Rectal smooth muscle tissue (tissue), 1 donor: ENCODE results near the gene GABARAPL2.
"Not testable (repeated sequence)": the region's sequence is repeated elsewhere in the genome, so short reads cannot be mapped to it uniquely, and the experiment has no call there.

Source experiments
- H3K27ac ChIP-seq: one replicate; pipeline ENCODE4 v1.7.0; 2013; ENCODE audit warnings: low read depth, low read length, inconsistent platforms
- H3K27me3 ChIP-seq: one replicate; pipeline ENCODE4 v1.7.0; 2013; ENCODE audit warnings: low read length; ENCODE audit not compliant: control insufficient read depth, insufficient read depth
- H3K36me3 ChIP-seq: one replicate; pipeline ENCODE4 v1.7.0; 2013; ENCODE audit warnings: low read length; ENCODE audit not compliant: control insufficient read depth, insufficient read depth
- H3K4me1 ChIP-seq: one replicate; pipeline ENCODE4 v1.7.0; 2013; ENCODE audit warnings: low read length; ENCODE audit not compliant: control insufficient read depth, insufficient read depth
- H3K4me3 ChIP-seq: one replicate; pipeline ENCODE4 v1.7.0; 2013; ENCODE audit warnings: low read length
- H3K9ac ChIP-seq: one replicate; pipeline ENCODE4 v1.7.0; 2013; ENCODE audit warnings: low read length

Gene GABARAPL2

GRCh38 chr16:75579281-75579834, 13.2 kb downstream of the GABARAPL2 start:
- no peaks in the 10 kb centered on the region for H3K4me1 ChIP-seq
- H3K27me3 ChIP-seq: no peaks in the 10 kb centered on the region
- H3K36me3 ChIP-seq: peaks cover 19% of the 10 kb centered on the region
- no peak overlapping the region for H3K27ac ChIP-seq
- no peak overlapping the region for H3K4me3 ChIP-seq
- H3K9ac ChIP-seq: no peak overlapping the region

- Histone ChIP-seq H3K9ac (no peak overlapping the region), H3K4me3 (no peak overlapping the region), H3K4me1 (peaks cover 5% of the 10 kb centered on the region)
These were observed 17.9 kb downstream of the GABARAPL2 start for GRCh38 chr16:75584108-75584507.

DNA sequence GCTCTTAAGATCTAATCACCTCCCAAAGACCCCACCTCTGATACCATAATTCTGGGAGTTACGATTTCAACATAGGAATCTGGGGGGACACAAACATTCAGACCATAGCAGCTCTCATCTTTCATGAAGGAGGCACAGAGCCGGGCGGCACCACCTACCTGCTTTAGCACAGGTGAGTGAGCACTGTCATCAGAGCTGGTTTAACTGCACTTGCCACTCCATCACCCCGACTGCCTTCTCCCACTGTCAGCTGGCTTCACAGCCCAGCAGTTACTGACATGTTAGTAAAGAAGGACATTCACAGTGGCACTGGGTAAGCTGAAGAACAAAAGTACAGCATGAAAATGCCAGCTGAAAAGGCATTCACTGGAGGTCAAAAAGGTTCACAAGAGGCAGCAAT, 22.5 kb downstream of the GABARAPL2 start:
- H3K4me1 ChIP-seq: peaks cover 22% of the 10 kb centered on the region
- H3K9ac ChIP-seq: no peak overlapping the region
- peak overlapping the region; percentile 67 for H3K27ac ChIP-seq
- no peaks in the 10 kb centered on the region for H3K36me3 ChIP-seq
- H3K4me3 ChIP-seq: no peak overlapping the region
- H3K27me3 ChIP-seq: no peaks in the 10 kb centered on the region

More at GRCh38 chr16:75584108-75584507, 17.9 kb downstream of the GABARAPL2 start:
- Histone ChIP-seq H3K36me3 (no peaks in the 10 kb centered on the region), H3K27ac (no peak overlapping the region), H3K27me3 (no peaks in the 10 kb centered on the region)

DNA sequence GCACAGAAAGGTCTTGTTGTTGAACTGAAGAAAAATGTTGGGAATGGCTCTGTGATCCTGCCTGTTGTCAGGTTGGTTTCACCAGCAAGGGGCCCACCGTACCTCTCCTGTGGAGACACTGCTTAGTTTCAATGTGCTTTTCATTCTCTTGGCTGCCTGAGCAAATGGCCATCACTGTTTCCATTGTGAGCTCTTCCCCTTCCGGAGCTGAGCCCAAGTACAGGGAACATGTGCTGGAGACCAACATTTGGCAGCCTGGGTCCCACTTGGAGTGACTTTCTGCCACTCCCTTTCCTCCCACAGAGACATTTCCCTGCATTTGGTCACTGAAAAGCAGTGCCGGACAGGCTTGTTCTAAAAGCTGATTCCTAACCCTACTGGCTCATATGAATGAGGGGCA, 23.1 kb downstream of the GABARAPL2 start:
- Histone ChIP-seq H3K27ac (peak overlapping the region; percentile 67), H3K4me3 (no peak overlapping the region), H3K36me3 (no peaks in the 10 kb centered on the region), H3K4me1 (peaks cover 22% of the 10 kb centered on the region), H3K9ac (no peak overlapping the region), H3K27me3 (no peaks in the 10 kb centered on the region)

DNA sequence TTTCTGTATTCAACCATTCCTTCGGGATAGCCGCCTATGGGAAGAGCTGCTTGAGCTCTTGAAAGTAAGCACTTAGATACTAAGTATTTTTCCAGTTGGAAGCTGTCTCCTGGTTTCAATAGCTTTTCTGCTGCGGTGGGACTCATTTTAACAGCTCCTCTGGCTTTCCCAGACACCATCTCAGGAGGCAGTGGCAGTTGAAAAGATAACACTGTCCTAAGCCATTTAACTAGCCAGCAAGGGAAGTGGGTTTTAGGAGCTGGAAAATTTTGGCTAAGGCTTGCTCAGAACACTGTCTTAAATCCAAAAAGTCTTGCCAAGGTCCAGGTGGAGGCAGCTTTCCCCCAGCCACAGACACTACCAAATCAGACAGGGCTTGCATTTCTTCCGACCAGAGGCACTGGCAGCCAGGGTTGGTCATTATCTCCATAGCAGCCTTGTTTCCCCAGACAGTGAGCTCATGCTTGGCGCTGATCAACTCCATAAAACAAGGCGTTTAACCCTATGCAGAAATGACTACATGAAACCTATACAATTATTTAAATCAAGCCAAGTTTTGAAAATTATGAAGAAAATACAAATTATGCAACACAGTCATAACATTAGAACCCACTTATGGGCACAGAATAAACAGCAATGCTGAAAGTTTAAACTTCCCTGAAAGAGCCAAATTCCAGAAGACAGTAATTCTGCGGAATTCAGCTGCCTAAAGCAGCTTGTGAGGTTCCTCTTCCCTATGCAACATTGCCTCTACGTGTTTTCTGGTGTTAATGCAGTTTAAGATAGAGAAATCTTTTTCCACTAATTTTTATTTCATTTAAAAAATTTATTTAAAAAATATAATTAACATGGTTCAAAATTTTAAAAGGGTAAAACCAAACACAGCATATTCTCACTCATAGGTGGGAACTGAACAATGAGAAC, 25.0 kb downstream of the GABARAPL2 start:
- Histone ChIP-seq H3K27me3 (no peaks in the 10 kb centered on the region), H3K4me1 (peaks cover 22% of the 10 kb centered on the region), H3K4me3 (peak overlapping the region; percentile 22), H3K36me3 (no peaks in the 10 kb centered on the region), H3K9ac (no peak overlapping the region), H3K27ac (peak overlapping the region; percentile 86)

GRCh38 chr16:75591927-75592326, 25.7 kb downstream of the GABARAPL2 start:
- H3K4me3 ChIP-seq, H3K27ac ChIP-seq, H3K36me3 ChIP-seq, H3K27me3 ChIP-seq, H3K9ac ChIP-seq: not testable (repeated sequence)
- peaks cover 22% of the 10 kb centered on the region for H3K4me1 ChIP-seq

GRCh38 chr16:75593308-75593707, 27.1 kb downstream of the GABARAPL2 start:
- H3K4me3 ChIP-seq: no peak overlapping the region
- H3K9ac ChIP-seq: no peak overlapping the region
- no peak overlapping the region for H3K27ac ChIP-seq
- H3K27me3 ChIP-seq: no peaks in the 10 kb centered on the region
- H3K36me3 ChIP-seq: peaks cover 4% of the 10 kb centered on the region
- H3K4me1 ChIP-seq: peaks cover 22% of the 10 kb centered on the region

- no peak overlapping the region for H3K27ac ChIP-seq
- H3K9ac ChIP-seq: no peak overlapping the region
- peaks cover 16% of the 10 kb centered on the region for H3K4me1 ChIP-seq
- peaks cover 4% of the 10 kb centered on the region for H3K36me3 ChIP-seq
- H3K4me3 ChIP-seq: no peak overlapping the region
- no peaks in the 10 kb centered on the region for H3K27me3 ChIP-seq
These were observed 27.9 kb downstream of the GABARAPL2 start for GRCh38 chr16:75593825-75594820.

DNA sequence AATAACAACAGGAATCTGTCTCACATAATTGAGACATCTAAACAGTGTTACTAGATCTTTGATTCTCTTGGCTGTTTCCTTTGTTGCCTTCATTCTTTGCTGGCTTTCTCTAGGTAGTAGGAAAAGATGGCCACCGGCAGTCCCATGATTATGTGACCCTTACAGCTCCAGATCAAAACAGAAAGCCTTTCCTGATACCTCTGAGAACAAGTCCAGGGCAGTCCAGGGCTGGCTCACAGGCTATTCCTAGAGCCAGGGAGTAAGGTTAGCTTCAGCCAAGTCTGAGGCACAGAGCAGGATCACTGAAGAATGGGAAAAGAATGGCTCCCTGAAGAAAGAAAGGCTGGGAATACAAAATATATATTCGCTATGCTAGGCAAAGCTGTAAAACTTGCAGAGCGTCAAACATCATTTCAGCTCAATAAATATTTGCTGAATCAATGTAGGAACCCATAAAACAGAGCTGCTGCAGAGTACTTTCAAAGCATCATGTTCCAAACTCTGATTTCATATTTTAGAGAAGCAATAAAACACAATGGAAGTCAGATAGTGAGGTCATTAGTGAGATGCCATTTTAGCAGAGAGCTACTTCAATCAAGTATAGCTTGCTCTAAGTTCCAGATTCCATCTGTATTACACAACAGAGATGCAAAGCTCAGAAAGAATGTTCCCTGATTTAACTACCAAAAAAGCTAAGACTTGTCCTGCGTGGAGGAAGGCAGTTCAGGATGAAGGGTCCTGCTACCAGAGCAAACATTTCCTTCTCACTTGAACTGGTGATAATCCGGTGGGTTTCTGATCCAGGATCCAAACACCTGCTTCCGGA, 33.5 kb downstream of the GABARAPL2 start:
- Histone ChIP-seq H3K36me3 (peaks cover 20% of the 10 kb centered on the region), H3K9ac (no peak overlapping the region), H3K4me3 (no peak overlapping the region), H3K27me3 (no peaks in the 10 kb centered on the region), H3K27ac (peak overlapping the region; percentile 70), H3K4me1 (peaks cover 4% of the 10 kb centered on the region)

DNA sequence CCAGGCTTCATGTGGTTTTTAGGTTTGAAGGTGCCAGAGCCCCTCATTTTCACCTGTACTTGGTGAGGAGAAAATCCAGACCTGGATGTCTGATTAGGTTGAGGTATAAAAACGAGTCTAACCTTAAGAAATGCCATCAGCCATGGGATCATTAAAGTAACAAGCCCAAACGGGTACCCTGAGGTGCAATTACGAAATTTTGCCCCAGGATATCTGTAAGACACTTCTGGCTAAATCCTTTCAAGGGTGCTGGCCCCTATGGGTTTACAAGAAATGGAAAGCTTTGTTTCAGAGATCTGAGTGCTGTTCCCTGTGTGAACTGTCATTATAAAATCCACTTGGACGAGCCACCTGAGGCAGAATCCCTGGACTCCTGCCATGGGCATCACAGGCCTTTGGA, 37.1 kb downstream of the GABARAPL2 start:
- Histone ChIP-seq H3K4me3 (no peak overlapping the region), H3K27ac (no peak overlapping the region), H3K36me3 (peaks cover 25% of the 10 kb centered on the region)

DNA sequence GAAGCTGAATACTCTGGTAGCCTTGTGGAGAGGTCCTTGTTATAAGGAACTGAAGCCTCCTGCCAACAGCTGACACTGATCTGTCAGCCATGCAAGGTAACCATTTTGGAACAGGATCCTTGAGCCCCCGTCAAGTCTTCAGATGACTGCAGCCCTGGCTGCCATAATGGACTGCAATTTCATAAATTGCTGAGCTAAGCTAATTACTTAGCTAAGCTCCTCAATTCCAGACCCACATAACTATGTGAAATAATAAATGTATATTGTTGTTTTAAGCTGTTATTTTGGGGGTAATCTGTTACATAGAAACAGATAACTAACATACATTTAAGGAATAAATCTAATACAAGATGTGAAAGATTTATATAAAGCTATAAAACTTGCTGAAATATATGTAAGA, 40.3 kb downstream of the GABARAPL2 start:
- Histone ChIP-seq H3K27me3 (no peaks in the 10 kb centered on the region), H3K4me1 (no peaks in the 10 kb centered on the region), H3K4me3 (no peak overlapping the region), H3K9ac (no peak overlapping the region), H3K27ac (no peak overlapping the region), H3K36me3 (peaks cover 34% of the 10 kb centered on the region)

More for the DNA sequence above, 37.1 kb downstream of the GABARAPL2 start:
- Histone ChIP-seq H3K4me1 (peaks cover 4% of the 10 kb centered on the region), H3K27me3 (no peaks in the 10 kb centered on the region), H3K9ac (no peak overlapping the region)
